HG02852 (cell line): ENCODE measurements around the gene AUH.

ENCODE experiments used
- ATAC-seq: cut with Tn5 transposase; IDR thresholded peaks from one replicate; pipeline ENCODE4 v1.9.1; 2021; ENCODE audit warnings: mild to moderate bottlenecking, moderate library complexity; ENCODE audit not compliant: unreplicated experiment

The AUH gene

DNA sequence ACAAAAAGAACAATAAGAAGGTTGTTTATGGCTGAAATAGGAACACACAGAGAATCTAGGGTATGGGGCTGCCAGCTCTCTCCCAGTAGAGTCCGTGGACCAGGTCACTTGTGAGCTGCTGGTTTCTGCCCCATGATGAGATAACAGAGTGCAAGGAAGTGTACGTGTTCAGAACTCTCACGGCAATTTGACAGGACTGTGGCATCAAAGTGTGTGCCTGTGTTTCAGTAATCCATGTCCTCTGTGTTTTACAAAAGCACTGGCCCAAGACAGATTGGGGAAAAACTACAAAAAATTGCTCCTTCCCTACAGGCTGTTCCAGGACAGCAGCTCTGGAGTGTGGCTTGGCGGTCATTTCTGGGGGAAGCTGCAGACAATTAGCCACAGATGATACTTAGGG lies 184.6 kb downstream of the AUH start:
- ATAC-seq = no peak

DNA sequence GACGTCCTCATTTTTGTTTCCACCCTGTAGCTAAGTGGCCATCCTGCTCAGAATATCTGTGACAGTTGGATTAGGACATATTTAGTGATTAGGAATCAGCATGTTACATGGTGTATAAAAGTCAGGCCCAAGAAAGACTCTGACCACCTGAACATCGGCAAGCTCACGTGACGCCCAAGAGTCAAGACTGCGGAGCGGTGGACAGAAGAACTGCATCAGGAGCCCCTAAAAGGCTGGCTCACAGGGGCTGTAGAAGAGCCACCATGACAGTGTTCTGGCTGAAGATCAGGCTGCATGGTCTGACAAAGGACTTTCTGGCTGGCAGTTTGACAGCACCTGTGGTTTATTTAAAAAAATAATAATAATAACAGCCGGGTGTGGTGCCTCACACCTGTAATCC lies 185.3 kb downstream of the AUH start:
- no peak for ATAC-seq

DNA sequence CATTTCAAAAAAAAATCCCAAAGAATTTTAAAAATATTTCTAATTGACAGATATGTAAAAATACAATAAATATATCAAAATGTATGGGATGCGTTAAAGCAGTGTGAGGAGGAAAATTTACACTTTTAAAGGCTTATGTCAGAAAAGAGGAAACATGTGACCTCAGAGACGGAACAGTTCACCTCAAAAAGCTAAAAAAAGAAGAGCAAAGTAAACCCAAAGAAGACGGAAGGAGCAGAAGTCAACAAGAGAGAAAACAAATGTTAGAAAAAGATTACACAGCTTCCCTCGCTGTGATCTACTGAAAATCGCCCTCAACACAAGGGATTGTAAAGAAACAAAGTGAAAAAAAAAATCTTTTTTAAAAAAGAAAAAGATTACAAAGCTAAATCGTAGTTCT lies 186.9 kb downstream of the AUH start:
- ATAC-seq = no peak

DNA sequence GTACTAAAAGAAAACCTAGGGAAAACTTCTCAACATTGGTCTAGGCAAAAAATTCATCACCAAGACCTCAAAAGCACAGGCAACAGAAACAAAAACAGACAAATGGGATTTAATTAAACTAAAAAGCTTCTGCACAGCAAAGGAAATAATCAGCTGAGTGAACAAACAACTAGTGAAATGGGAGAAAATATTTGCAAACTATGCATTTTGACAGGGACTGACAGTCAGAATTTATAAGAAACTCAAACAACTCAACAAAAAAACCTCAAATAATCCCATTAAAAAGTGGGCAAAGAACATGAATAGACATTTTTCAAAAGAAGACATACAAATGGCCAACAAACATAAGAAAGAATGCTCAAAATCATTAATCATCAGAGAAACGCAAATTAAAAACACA lies 189.4 kb downstream of the AUH start:
- no peak for ATAC-seq

DNA sequence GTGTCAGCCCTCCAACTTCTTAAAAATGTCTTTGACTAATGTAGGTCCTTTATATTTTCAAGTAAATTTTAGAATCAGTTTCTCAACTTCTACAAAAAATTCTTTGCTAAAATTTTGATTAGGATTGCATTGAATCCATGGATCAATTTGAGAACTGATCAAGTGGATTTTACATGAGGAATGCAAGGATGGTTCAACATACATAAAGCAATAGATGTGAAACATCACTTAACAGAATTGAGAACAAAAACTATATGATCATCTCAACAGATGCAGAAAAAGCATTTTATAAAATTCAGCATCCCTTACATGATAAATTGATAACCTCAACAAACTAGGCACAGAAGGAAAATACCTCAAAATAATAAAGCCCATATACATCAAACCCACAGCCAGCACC lies 190.8 kb downstream of the AUH start:
- ATAC-seq = no peak

DNA sequence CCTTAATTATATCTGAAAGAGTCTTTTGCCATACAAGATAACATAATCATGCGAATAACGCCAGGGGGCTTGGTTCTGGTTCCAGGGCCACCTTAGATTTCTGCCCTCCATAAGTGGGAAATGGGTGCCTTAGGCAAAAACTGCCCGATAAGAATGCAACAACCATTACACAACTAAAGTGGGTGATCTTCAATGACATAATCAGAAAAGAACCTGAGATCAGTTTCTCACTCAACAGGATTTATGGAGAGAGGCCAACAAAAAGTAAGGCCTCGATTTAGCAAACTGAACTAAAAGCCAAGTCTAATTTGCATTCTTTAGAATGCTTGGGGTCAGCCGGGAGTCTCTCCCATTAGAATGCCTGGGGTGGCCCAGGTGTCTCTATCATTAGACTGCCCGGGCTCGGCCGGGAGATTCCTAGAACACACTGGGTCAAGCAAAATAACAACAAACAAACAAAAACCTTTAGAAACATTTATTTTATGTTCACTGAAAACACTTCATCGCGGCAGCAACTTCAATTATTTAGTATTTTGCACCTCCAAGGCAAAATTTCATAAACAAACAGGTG lies 194.8 kb downstream of the AUH start:
- ATAC-seq = no peak

DNA sequence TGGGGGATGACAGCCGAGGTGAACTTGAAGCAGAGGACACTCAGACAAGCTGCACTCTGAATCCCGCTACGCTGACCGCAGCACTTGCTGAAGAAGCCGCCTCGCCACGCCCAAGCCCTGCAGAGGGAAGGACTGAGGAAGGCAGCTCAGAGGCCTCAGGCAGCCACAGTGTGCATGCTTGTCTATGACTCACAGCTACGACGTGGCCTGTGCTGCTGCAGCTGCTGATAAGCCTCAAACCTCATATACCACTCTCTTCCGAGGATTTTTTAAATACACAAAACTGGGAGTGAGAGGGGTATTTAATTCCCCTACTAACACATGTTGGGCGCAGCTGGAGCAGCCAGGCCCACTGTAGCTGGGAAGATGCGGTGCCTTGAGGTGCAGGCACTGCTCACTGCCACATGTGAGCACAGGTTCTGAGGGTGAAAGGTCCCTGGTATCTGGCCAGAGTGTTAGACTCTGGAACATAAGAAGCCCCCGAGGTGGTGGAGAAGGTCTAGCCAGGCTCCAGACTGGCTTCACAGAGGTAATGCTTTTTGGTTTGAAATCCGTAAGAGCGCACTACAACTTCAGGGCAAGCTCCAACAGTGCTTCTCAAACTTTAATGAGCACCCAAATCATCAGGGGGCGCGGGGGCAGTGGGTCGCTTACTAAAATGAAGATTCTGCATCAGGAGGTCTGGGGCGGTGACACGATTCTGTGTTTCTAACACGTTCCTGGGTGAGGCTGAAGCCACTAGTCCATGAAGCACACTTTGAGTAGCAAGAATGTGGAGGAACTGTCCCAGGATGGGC lies 196.8 kb downstream of the AUH start:
- ATAC-seq = no peak
